ENCODE measurements around the gene CROCC2. TPM values are rescaled to one million over a fixed set of nuclear protein-coding genes. Genes with fewer than 3 reads are reported as not detected.
A peak's percentile ranks its signal among the peaks of the same experiment; 100 is the strongest.

Gene CROCC2
- total RNA-seq (0.13 TPM), polyA plus RNA-seq (ENCODE audit: insufficient read depth, low read depth, low replicate concordance) (not detected)
- long read RNA-seq, donor 1 = 0 reads
- long read RNA-seq, donor 2 = 0 reads
- long read RNA-seq, donor 3 = 0 reads
- long read RNA-seq, donor 4 = 0 reads
- long read RNA-seq, donor 5 = 0 reads
- long read RNA-seq, donor 6 = 0 reads
- long read RNA-seq, donor 7 = 0 reads
- long read RNA-seq, donor 8 = 0 reads
- long read RNA-seq, donor 9 = 0 reads
- long read RNA-seq, donor 10 = 0 reads

DNA sequence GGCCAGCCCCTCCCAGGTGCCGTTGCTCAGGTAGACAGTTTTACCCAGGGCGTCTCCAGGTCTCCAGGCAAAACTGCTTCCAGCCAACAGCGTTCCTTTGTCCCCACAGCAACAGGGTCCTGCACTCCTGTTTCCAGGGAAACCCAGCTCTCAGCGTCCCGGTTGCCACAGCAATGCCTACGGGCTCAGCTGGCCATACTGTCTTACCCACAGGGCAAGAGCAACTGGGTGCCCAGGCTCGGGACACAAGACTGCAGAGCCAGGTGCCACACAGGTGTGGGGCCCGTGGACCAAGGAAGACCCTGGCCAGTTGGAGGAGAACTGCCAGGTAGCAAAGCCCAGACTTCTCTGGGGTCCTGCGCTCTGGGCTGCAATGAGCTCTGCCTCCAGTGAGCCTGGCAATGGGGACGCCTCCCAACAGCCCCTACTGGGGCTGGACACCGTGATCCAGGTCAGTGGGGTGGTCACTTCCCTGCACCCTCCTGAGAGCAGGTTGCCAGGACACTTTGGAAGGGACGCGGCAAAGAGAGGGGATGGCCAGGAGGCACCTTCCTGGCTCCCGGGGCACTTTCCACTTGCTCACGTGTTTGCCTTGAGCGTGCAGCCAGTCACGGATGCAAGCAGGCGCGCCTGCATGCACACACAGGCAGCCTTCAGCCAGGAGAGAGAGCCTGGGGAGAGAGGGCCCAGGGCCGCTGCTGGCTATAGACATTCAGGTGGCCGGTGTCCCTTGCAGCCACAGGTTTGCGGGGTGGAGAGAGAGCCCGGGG, at the start of gene CROCC2:
Gene CROCC2, plus strand, starts transcription at position 196 of the 770 bp plus-strand sequence. Its CDS starts 178 bp downstream, at position 374.
- DNase-seq = peak; percentile 75 to 86 (median 83)
- no peak within 1 kb of the TSS for H3K9ac ChIP-seq (ENCODE audit: low read length in 3 of 3)
- no peak within 1 kb of the TSS for H3K4me3 ChIP-seq (ENCODE audit: low read length in 3 of 3)
- intact Hi-C loops (cut with DNase I) = no loop called here
- no peak within 1 kb of the TSS for H3K27ac ChIP-seq (ENCODE audit: low read depth in 2 of 2, low read length in 2 of 2)
- no peaks in the 10 kb centered on the region for H3K36me3 ChIP-seq (ENCODE audit: control insufficient read depth in 2 of 3, insufficient read depth in 3 of 3, low read length in 3 of 3)
- FAIRE-seq = no peak
- H3K9me3 ChIP-seq (ENCODE audit: control insufficient read depth in 2 of 3, insufficient read depth in 1 of 3, low read length in 3 of 3) = no peaks in the 10 kb centered on the region
- TF ChIP-seq, protein P1, sequence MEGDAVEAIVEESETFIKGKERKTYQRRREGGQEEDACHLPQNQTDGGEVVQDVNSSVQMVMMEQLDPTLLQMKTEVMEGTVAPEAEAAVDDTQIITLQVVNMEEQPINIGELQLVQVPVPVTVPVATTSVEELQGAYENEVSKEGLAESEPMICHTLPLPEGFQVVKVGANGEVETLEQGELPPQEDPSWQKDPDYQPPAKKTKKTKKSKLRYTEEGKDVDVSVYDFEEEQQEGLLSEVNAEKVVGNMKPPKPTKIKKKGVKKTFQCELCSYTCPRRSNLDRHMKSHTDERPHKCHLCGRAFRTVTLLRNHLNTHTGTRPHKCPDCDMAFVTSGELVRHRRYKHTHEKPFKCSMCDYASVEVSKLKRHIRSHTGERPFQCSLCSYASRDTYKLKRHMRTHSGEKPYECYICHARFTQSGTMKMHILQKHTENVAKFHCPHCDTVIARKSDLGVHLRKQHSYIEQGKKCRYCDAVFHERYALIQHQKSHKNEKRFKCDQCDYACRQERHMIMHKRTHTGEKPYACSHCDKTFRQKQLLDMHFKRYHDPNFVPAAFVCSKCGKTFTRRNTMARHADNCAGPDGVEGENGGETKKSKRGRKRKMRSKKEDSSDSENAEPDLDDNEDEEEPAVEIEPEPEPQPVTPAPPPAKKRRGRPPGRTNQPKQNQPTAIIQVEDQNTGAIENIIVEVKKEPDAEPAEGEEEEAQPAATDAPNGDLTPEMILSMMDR (IDR thresholded peaks at IDR 0.05; ENCODE audit: borderline replicate concordance, extremely low read depth, insufficient read depth) = no peak
- no peaks in the 10 kb centered on the region for H3K27me3 ChIP-seq (ENCODE audit: control insufficient read depth, insufficient read depth, low read length)
- no peaks in the 10 kb centered on the region for H3K4me1 ChIP-seq (ENCODE audit: control insufficient read depth in 2 of 3, insufficient read depth in 2 of 3, low read depth in 1 of 3, low read length in 3 of 3)

DNA sequence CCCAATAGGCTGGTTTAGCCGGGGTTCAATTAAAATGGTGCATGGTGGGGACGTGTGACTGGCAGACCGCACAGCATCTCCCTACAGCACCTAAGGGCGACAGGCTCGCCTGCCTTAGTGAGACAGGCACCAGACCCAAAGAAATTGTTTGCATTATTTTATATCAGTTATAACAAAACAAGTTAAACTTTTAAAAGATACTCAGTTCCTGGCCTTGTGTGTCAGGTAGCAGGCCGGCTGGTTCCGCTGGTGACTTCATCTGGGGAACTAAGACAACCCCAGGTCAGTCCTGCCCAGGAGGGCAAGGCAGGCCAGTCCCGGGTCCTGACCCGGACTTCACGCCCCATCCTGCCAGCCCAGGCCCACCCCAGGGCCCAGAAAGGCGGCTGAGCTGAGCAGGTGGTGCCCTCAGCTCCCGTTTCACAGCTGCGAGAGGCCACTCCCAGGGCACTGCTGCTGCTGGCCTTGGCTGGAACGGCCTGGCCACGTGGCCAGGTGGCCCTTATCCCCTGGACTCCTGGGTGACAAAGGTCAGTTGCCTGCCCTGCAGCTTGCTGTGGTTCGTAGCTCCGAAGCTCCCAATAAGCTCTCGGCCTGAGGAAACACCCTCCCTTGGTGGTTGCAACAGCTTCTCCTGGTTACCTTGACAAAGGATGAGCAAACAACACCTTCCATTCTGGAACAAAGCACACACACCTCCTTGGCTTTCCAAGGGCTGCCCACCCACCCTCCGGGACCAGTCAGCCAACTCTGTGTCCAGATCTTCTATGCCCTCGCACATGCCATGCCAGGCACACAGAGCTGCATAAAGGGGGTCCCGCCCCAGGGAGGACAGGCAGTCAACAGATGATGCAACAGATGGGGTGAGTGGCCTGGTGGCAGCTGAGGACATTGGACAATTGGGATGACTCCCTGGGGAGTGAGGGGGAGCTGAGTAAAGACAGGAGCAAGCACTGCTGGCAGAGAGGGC, 48.8 kb upstream of the CROCC2 start:
- peak overlapping the region in 1 of 2 donors; percentile 25 for H3K27ac ChIP-seq (ENCODE audit: low read depth in 2 of 2, low read length in 2 of 2)
- H3K9me3 ChIP-seq (ENCODE audit: control insufficient read depth in 2 of 3, insufficient read depth in 1 of 3, low read length in 3 of 3) = peaks cover 0 to 7% (median 0%) of the 10 kb centered on the region in 3 donors
- no peak overlapping the region for H3K4me3 ChIP-seq (ENCODE audit: low read length in 3 of 3)
- H3K27me3 ChIP-seq (ENCODE audit: control insufficient read depth, insufficient read depth, low read length) = no peaks in the 10 kb centered on the region
- FAIRE-seq (no peak), DNase-seq (peak in 2 of 5 donors; percentile 19 to 35)
- TF ChIP-seq, protein P1 (IDR thresholded peaks at IDR 0.05; ENCODE audit: borderline replicate concordance, extremely low read depth, insufficient read depth) = no peak
- no peak overlapping the region for H3K9ac ChIP-seq (ENCODE audit: low read length in 3 of 3)
- intact Hi-C loops (cut with DNase I) = loop anchor here (10.0 kb wide), 1 partner anchor 207 kb away; no protein-coding TSS in a partner anchor
- H3K4me1 ChIP-seq (ENCODE audit: control insufficient read depth in 2 of 3, insufficient read depth in 2 of 3, low read depth in 1 of 3, low read length in 3 of 3) = peaks cover 0 to 8% (median 0%) of the 10 kb centered on the region in 3 donors
- H3K36me3 ChIP-seq (ENCODE audit: control insufficient read depth in 2 of 3, insufficient read depth in 3 of 3, low read length in 3 of 3) = no peaks in the 10 kb centered on the region

DNA sequence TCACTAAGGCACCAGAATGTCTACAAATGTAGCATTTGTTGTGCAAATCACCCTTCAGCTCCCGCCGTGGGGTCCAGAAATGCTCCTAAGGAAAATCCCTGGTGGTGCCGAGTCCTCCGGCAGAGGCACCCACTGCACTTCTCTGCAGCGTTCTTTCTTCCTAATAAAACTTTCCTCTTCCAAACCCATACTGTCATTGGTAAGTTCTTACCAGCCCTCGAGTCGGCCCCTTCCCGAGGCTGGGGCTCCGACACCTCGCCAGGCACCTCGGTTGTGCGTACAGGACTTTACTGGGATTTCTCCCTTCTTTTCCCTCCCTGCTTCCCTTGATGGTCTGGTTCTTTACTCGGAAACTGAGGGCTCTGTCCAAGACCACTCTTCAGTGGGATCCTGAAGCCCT, 47.8 kb upstream of the CROCC2 start:
- intact Hi-C loops (cut with DNase I) = loop anchor here (10.0 kb wide), 1 partner anchor 206 kb away; no protein-coding TSS in a partner anchor
- FAIRE-seq (no peak), DNase-seq (no peak)
- TF ChIP-seq, protein P1 (IDR thresholded peaks at IDR 0.05; ENCODE audit: borderline replicate concordance, extremely low read depth, insufficient read depth) = no peak
- Histone ChIP-seq H3K27me3 (ENCODE audit: control insufficient read depth, insufficient read depth, low read length) (no peaks in the 10 kb centered on the region), H3K9ac (ENCODE audit: low read length in 3 of 3) (no peak overlapping the region), H3K9me3 (ENCODE audit: control insufficient read depth in 2 of 3, insufficient read depth in 1 of 3, low read length in 3 of 3) (peaks cover 0 to 7% (median 0%) of the 10 kb centered on the region in 3 donors), H3K4me1 (ENCODE audit: control insufficient read depth in 2 of 3, insufficient read depth in 2 of 3, low read depth in 1 of 3, low read length in 3 of 3) (peaks cover 0 to 8% (median 0%) of the 10 kb centered on the region in 3 donors), H3K36me3 (ENCODE audit: control insufficient read depth in 2 of 3, insufficient read depth in 3 of 3, low read length in 3 of 3) (no peaks in the 10 kb centered on the region), H3K4me3 (ENCODE audit: low read length in 3 of 3) (no peak overlapping the region), H3K27ac (ENCODE audit: low read depth in 2 of 2, low read length in 2 of 2) (no peak overlapping the region)
